ENCODE results near the gene RUVBL1.

DNA sequence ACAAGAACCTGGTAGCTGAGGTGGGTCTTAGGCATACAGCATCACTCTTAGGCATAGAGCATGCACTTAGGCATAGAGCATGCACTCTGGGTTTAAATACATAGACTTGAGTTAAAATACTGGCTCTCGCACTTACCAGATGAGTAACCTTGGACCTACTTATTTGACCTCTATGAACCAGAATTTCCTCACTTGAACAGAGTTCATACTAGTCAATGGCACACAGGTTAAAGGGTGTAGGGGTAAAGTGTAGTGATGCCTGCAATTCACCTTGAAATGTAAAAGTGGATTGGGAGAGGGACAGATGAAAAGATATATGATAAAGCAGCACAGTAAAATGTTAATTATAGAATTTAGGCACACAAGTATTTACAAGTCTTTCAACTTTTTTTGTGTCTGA, 1.6 kb downstream of the RUVBL1 start:
- TF ChIP-seq, protein P1, sequence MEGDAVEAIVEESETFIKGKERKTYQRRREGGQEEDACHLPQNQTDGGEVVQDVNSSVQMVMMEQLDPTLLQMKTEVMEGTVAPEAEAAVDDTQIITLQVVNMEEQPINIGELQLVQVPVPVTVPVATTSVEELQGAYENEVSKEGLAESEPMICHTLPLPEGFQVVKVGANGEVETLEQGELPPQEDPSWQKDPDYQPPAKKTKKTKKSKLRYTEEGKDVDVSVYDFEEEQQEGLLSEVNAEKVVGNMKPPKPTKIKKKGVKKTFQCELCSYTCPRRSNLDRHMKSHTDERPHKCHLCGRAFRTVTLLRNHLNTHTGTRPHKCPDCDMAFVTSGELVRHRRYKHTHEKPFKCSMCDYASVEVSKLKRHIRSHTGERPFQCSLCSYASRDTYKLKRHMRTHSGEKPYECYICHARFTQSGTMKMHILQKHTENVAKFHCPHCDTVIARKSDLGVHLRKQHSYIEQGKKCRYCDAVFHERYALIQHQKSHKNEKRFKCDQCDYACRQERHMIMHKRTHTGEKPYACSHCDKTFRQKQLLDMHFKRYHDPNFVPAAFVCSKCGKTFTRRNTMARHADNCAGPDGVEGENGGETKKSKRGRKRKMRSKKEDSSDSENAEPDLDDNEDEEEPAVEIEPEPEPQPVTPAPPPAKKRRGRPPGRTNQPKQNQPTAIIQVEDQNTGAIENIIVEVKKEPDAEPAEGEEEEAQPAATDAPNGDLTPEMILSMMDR (IDR thresholded peaks at IDR 0.05): no peak
- TF ChIP-seq POLR2A (IDR thresholded peaks at IDR 0.05): no peak
